Astrocyte of the spinal cord (primary cell): ENCODE data around the gene USH2A.

Source experiments
- DNase-seq: peaks from one replicate; pipeline ENCODE4 v3.0.0; 2011; ENCODE audit warnings: low read depth, low spot score
- H3K4me3 ChIP-seq: 2 replicates; pipeline ENCODE4 v1.5.1; 2011; ENCODE audit warnings: low read depth, mild to moderate bottlenecking, low read length, moderate library complexity
- in situ Hi-C: cut with HindIII; loops from 2 replicates; pipeline ENCODE4 v1.10.0; 2017; ENCODE audit warnings: low sequenced_read_pairs
- TF ChIP-seq, protein P1 (sequence below): IDR thresholded peaks from 2 replicates; pipeline ENCODE4 v1.5.1; 2012; ENCODE audit warnings: low read depth, mild to moderate bottlenecking, low read length, inconsistent platforms

The USH2A gene

DNA sequence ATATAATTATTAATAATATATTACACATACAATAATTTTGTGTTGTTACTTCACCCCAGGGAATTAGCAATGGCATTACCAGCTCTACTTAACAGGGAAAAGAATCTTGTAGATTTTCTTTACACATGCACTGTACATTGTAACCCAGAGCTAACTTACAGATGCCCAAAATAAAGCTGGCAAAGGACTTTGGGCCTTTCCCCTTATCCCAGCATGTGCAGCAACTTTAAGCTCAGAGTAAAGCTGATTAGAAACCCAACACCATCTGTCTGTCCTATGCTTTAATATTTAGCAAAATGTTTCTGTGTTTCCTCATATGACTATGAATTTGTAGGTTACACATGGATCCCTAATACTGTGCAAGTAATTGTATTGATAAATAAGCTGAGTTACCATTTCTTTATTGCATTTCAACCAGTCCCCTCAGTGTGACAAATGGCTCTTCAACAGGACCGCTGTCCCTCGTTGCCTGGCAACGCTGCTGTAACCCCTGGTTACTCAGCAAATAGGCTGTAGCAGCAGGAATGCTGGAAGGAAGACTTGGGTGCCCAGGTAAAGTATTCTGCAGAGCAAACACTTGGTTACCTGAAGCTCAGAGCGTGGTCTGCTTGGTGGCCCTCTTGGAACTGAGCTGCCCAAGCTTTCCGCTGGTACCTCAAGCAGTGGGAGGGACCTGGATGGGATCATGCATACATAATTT, at the start of gene USH2A:
USH2A (minus strand) TSS at position 628 of the 700 bp plus-strand sequence. CDS start 1,112 bp downstream, outside the sequence.
- DNase-seq, result no peak
- H3K4me3 ChIP-seq, result no peak within 1 kb of the TSS
- TF ChIP-seq, protein P1, sequence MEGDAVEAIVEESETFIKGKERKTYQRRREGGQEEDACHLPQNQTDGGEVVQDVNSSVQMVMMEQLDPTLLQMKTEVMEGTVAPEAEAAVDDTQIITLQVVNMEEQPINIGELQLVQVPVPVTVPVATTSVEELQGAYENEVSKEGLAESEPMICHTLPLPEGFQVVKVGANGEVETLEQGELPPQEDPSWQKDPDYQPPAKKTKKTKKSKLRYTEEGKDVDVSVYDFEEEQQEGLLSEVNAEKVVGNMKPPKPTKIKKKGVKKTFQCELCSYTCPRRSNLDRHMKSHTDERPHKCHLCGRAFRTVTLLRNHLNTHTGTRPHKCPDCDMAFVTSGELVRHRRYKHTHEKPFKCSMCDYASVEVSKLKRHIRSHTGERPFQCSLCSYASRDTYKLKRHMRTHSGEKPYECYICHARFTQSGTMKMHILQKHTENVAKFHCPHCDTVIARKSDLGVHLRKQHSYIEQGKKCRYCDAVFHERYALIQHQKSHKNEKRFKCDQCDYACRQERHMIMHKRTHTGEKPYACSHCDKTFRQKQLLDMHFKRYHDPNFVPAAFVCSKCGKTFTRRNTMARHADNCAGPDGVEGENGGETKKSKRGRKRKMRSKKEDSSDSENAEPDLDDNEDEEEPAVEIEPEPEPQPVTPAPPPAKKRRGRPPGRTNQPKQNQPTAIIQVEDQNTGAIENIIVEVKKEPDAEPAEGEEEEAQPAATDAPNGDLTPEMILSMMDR, result no peak
- in situ Hi-C loops, result no loop called here

- in situ Hi-C loops, result no loop called here
- no peak for DNase-seq
- TF ChIP-seq, protein P1, result no peak
- no peak overlapping the region for H3K4me3 ChIP-seq
Observed at GRCh38 chr1:216466162-216466801, 43.0 kb upstream of the USH2A start.

DNA sequence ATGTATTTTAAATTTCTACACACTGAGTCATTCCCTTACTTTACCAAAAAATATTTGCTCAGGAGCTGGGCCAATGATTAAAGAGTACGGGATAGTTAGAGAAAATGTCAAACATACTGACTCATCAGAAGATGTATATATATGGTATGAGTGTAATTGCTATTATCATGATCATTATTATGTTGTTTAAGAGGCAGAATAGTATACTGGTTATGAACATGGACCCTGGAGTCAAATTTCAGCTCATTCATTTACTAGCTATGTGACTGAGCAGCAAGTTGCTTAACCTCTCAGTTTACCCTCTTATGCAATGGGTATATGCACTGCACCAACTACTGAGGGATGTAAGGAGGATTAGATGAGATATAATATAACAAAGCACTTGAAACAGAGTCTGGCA, 41.2 kb upstream of the USH2A start:
- in situ Hi-C loops, result no loop called here
- TF ChIP-seq, protein P1, result no peak
- H3K4me3 ChIP-seq, result no peak overlapping the region
- DNase-seq, result peak; percentile 91

DNA sequence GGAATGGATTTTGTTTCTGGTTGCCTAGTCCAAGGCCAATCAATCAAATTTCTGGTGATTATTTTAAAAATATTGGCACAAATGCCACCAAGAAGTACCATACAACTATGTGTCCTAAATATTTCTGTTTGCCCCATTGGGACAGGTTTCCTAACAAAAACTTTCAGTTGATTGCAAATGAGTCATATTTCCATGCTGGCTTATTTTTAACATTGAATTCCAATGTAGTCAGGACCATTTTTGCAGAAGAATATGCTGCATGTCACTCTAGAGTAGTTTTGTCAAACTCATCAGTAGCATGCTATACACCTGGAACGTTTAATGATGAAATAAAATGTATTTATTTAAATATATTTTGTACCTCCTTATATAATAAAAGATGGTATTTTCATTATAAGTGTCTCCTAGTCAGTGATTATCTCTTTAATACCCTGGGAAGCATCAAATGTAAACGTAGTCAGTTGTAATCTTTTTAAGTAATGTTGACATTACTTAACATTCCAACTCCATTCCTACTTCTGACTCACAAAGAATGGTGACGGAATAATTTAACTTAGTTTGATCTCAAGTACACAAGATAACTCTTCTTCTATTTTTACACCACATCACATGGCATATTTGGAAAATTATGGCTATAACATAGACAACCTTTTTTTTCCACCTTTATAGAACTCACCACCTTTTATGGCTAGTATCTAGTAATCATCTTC, 39.0 kb upstream of the USH2A start:
- H3K4me3 ChIP-seq, result no peak overlapping the region
- DNase-seq, result peak; percentile 56
- TF ChIP-seq, protein P1, result no peak
- in situ Hi-C loops, result no loop called here

DNA sequence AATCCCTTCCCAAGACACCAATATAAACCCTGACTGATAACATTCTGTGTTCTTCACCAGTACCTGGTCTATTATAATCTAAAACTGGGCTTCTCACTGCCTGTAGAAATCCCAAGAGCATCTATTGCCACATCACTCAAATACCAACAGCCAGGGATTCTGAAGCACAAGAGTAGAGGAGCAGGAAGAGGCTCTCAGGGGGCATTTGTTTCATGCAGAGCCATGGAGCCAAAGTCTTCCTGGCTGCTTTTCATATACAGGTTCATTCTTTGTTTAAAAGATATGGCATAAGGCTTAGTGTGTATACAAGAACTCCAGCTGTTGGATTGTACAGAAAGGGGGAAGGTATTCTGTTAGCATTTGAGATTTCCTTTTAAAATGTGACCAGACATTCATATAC, 38.2 kb upstream of the USH2A start:
- DNase-seq, result peak; percentile 7
- no peak overlapping the region for H3K4me3 ChIP-seq
- TF ChIP-seq, protein P1, result no peak
- in situ Hi-C loops, result no loop called here

- in situ Hi-C loops, result no loop called here
- no peak for DNase-seq
- TF ChIP-seq, protein P1, result no peak
- H3K4me3 ChIP-seq, result no peak overlapping the region
Observed at GRCh38 chr1:216459651-216460207, 36.5 kb upstream of the USH2A start.
